Testis (tissue), 3 donors: ENCODE results near the gene DDX1. TPM values are rescaled to one million over a fixed set of nuclear protein-coding genes. Genes with fewer than 3 reads are reported as not detected.

Experiments used
- DNase-seq: peaks from one replicate; pipeline ENCODE4 v3.0.0-alpha.2; 2019
- H3K27ac ChIP-seq, 2 donors: fragments of 200-600 bp; sonication (generic); one replicate each; pipeline ENCODE4 v1.5.1; 2019
- H3K27me3 ChIP-seq: fragments of 200-600 bp; sonication (generic); one replicate; pipeline ENCODE4 v1.5.1; 2019
- H3K36me3 ChIP-seq: fragments of 200-600 bp; sonication (generic); one replicate; pipeline ENCODE4 v1.5.1; 2017; ENCODE audit warnings: low read depth; ENCODE audit errors: missing control alignments
- H3K4me1 ChIP-seq: fragments of 200-600 bp; sonication (generic); one replicate; pipeline ENCODE4 v1.5.1; 2019
- H3K4me3 ChIP-seq, 2 donors: fragments of 200-600 bp; sonication (generic); one replicate each; pipeline ENCODE4 v1.5.1; 2017 to 2019
- H3K9me3 ChIP-seq: fragments of 200-600 bp; sonication (generic); one replicate; pipeline ENCODE4 v1.5.1; 2017
- POLR2A ChIP-seq: fragments of 450-650 bp; IDR thresholded peaks from one replicate; pipeline ENCODE4 v1.6.1; 2017; ENCODE audit warnings: antibody characterized with exemption, mild to moderate bottlenecking, moderate library complexity
- WGBS, 2 donors: methylation state at CpG; one replicate each; pipeline ENCODE4 v1.1.5; 2018; 5-methylcytosine and 5-hydroxymethylcytosine counted together
- intact Hi-C: fragments of 100-400 bp; cut with DNase I; formaldehyde crosslinking; loops from one replicate; pipeline ENCODE4 v1.15.1; 2023; ENCODE audit warnings: low total_unique reads
- polyA plus RNA-seq: library from polyadenylated mRNA; stranded (reverse); fragments of 350-450 nt; fragmentation: Illumina TruSeq; extraction: RNeasy Lipid Tissue Mini Kit (QIAGEN cat#74804); gene quantifications from one replicate; pipeline ENCODE4 v1.2.3, GENCODE V29; 2014; ENCODE audit warnings: low read depth, low replicate concordance; ENCODE audit not compliant: insufficient read depth
- total RNA-seq, 2 donors: library from RNA; depleted of rRNA; stranded (reverse); fragments of >200 nt; gene quantifications; one replicate each; pipeline ENCODE4 v1.2.3, GENCODE V29; 2016
- TF ChIP-seq, protein P1 (sequence below), 3 experiments: fragments of 450-650 bp in 2 of 3; fragments of 200-600 bp in 1 of 3; sonication (generic) in 1 of 3; IDR thresholded peaks; one replicate each; pipeline ENCODE4 v1.5.1; 2016 to 2019; ENCODE audit warnings: antibody characterized with exemption in 3 of 3, mild to moderate bottlenecking in 2 of 3, moderate library complexity in 1 of 3

Gene DDX1
- total and polyA plus RNA-seq, 3 donors from 2014 or later = 60.4 to 66.9 (median 65.0) TPM

- Histone ChIP-seq H3K4me3 (no peak overlapping the region), H3K9me3 (no peaks in the 10 kb centered on the region), H3K27me3 (no peaks in the 10 kb centered on the region), H3K36me3 (no peaks in the 10 kb centered on the region), H3K4me1 (no peaks in the 10 kb centered on the region), H3K27ac (no peak overlapping the region)
- no peak for DNase-seq
- WGBS, 2 donors = 92% methylated on average over 3 of the region's 3 CpGs
- intact Hi-C loops = no loop called here
- TF ChIP-seq POLR2A = no peak
- TF ChIP-seq, protein P1, sequence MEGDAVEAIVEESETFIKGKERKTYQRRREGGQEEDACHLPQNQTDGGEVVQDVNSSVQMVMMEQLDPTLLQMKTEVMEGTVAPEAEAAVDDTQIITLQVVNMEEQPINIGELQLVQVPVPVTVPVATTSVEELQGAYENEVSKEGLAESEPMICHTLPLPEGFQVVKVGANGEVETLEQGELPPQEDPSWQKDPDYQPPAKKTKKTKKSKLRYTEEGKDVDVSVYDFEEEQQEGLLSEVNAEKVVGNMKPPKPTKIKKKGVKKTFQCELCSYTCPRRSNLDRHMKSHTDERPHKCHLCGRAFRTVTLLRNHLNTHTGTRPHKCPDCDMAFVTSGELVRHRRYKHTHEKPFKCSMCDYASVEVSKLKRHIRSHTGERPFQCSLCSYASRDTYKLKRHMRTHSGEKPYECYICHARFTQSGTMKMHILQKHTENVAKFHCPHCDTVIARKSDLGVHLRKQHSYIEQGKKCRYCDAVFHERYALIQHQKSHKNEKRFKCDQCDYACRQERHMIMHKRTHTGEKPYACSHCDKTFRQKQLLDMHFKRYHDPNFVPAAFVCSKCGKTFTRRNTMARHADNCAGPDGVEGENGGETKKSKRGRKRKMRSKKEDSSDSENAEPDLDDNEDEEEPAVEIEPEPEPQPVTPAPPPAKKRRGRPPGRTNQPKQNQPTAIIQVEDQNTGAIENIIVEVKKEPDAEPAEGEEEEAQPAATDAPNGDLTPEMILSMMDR (IDR thresholded peaks at IDR 0.05) = no peak
These were observed 11.5 kb downstream of the DDX1 start for GRCh38 chr2:15603044-15603765.

DNA sequence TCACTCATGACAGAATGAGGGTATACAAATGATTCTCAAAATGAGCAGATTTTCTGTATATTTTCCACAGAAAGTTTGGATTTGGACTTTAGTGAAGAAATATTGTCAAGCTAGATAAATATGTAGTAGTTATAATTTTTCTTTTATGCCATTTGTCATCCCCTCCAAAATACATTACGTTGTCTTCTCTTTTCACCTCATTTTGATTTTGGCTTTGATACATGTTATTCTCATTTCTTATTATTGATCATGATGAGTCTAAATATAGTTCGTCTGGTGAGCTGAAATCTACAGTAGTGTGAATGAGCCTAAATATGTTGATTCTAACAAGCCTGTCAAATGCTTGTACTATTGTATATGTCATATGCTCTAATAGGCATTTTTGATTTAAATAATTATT, 12.3 kb downstream of the DDX1 start:
- Histone ChIP-seq H3K27ac (no peak overlapping the region), H3K4me3 (no peak overlapping the region), H3K27me3 (no peaks in the 10 kb centered on the region), H3K36me3 (no peaks in the 10 kb centered on the region), H3K9me3 (no peaks in the 10 kb centered on the region), H3K4me1 (no peaks in the 10 kb centered on the region)
- WGBS, 2 donors = 92 to 97% methylated on average over 2 of the region's 2 CpGs
- no peak for DNase-seq
- intact Hi-C loops = no loop called here
- TF ChIP-seq, protein P1 (IDR thresholded peaks at IDR 0.05) = no peak
- TF ChIP-seq POLR2A = no peak

DNA sequence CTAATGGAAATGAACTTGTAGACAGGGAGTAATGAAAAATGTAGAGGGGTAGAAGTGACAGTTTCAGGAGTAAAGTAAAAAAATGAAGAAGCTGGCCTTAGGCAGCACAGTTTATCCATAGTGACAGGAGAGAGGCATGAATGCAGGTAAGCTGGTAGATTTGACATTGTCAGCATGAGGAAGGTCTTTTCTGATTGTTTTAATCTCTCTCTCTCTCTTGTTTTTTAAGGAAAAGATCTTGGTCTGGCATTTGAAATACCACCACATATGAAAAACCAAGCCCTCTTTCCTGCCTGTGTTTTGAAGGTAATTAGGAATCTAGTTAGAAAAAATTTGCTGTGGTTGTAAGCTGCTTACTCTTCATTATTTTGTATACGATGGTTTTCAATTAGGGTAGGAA, 14.1 kb downstream of the DDX1 start:
- Histone ChIP-seq H3K4me1 (no peaks in the 10 kb centered on the region), H3K36me3 (no peaks in the 10 kb centered on the region), H3K4me3 (no peak overlapping the region), H3K27me3 (no peaks in the 10 kb centered on the region), H3K9me3 (no peaks in the 10 kb centered on the region), H3K27ac (no peak overlapping the region)
- DNase-seq = no peak
- TF ChIP-seq, protein P1 (IDR thresholded peaks at IDR 0.05) = no peak
- TF ChIP-seq POLR2A = no peak
- 38 to 77% methylated on average over 1 of the region's 1 CpG for WGBS, 2 donors
- intact Hi-C loops = no loop called here

- H3K9me3 ChIP-seq = no peaks in the 10 kb centered on the region
- intact Hi-C loops = no loop called here
- no peak overlapping the region for H3K27ac ChIP-seq
- 83% methylated on average over 8 of the region's 8 CpGs for WGBS, 2 donors
- no peak overlapping the region for H3K4me3 ChIP-seq
- H3K36me3 ChIP-seq = no peaks in the 10 kb centered on the region
- H3K27me3 ChIP-seq = no peaks in the 10 kb centered on the region
- DNase-seq = no peak
- no peaks in the 10 kb centered on the region for H3K4me1 ChIP-seq
- TF ChIP-seq POLR2A = no peak
- TF ChIP-seq, protein P1 (IDR thresholded peaks at IDR 0.05) = no peak
These were observed 15.1 kb downstream of the DDX1 start for GRCh38 chr2:15606481-15607441.
